Uterus (tissue), 4 donors: ENCODE measurements around the gene MSANTD1. TPM values are rescaled to one million over a fixed set of nuclear protein-coding genes. Genes with fewer than 3 reads are reported as not detected.

Source experiments
- DNase-seq, 2 donors: peaks; one replicate each; pipeline ENCODE4 v3.0.0-alpha.2; 2019 to 2020
- H3K27ac ChIP-seq, 2 donors: fragments of 200-600 bp; sonication (generic); 1 replicate in 1 of 2; 2 replicates in 1 of 2; pipeline ENCODE4 v1.5.1; 2016 to 2018
- H3K27me3 ChIP-seq, 2 donors: fragments of 200-600 bp; sonication (generic); one replicate each; pipeline ENCODE4 v1.5.1; 2018 to 2019; ENCODE audit warnings: control low read depth in 1 of 2
- H3K36me3 ChIP-seq, 2 donors: fragments of 200-600 bp; sonication (generic); one replicate each; pipeline ENCODE4 v1.5.1; 2019; ENCODE audit warnings: control low read depth in 1 of 2
- H3K4me1 ChIP-seq, 2 donors: fragments of 200-600 bp; sonication (generic); one replicate each; pipeline ENCODE4 v1.5.1; 2018 to 2019; ENCODE audit warnings: control low read depth in 1 of 2
- H3K4me3 ChIP-seq, 2 donors: fragments of 200-600 bp; sonication (generic); 1 replicate in 1 of 2; 2 replicates in 1 of 2; pipeline ENCODE4 v1.5.1; 2018 to 2019; ENCODE audit warnings: mild to moderate bottlenecking in 1 of 2
- H3K9me3 ChIP-seq, 2 donors: fragments of 200-600 bp; sonication (generic); one replicate each; pipeline ENCODE4 v1.5.1; 2019; ENCODE audit warnings: control low read depth in 1 of 2
- CTCF ChIP-seq, 4 experiments: fragments of 200-600 bp in 2 of 4; fragments of 450-650 bp in 2 of 4; sonication (generic) in 2 of 4; IDR thresholded peaks; one replicate each; pipeline ENCODE4 v1.5.1; 2016 to 2019; ENCODE audit warnings: antibody characterized with exemption in 4 of 4, mild to moderate bottlenecking in 2 of 4, moderate library complexity in 1 of 4
- POLR2A ChIP-seq, 2 donors: fragments of 450-650 bp; IDR thresholded peaks; one replicate each; pipeline ENCODE4 v1.6.1; 2016; ENCODE audit warnings: antibody characterized with exemption in 2 of 2, mild to moderate bottlenecking in 1 of 2, moderate library complexity in 1 of 2
- intact Hi-C: fragments of 100-400 bp; cut with DNase I; formaldehyde crosslinking; loops from one replicate; pipeline ENCODE4 v1.15.1; 2023; ENCODE audit warnings: low total_unique reads
- total RNA-seq, 4 donors: library from RNA; depleted of rRNA in 3 of 4; stranded (reverse); fragments of >200 nt in 3 of 4; gene quantifications; one replicate each; pipeline versions ENCODE4 v1.1.0 to v1.2.4, GENCODE V29; 2014 to 2023
- donor health status: DM: yes; HTN: yes; CAD: no.

The MSANTD1 gene
- total RNA-seq, 4 donors from 2014 or later: 1.3 to 3.3 (median 2.1) TPM; not detected in 1

DNA sequence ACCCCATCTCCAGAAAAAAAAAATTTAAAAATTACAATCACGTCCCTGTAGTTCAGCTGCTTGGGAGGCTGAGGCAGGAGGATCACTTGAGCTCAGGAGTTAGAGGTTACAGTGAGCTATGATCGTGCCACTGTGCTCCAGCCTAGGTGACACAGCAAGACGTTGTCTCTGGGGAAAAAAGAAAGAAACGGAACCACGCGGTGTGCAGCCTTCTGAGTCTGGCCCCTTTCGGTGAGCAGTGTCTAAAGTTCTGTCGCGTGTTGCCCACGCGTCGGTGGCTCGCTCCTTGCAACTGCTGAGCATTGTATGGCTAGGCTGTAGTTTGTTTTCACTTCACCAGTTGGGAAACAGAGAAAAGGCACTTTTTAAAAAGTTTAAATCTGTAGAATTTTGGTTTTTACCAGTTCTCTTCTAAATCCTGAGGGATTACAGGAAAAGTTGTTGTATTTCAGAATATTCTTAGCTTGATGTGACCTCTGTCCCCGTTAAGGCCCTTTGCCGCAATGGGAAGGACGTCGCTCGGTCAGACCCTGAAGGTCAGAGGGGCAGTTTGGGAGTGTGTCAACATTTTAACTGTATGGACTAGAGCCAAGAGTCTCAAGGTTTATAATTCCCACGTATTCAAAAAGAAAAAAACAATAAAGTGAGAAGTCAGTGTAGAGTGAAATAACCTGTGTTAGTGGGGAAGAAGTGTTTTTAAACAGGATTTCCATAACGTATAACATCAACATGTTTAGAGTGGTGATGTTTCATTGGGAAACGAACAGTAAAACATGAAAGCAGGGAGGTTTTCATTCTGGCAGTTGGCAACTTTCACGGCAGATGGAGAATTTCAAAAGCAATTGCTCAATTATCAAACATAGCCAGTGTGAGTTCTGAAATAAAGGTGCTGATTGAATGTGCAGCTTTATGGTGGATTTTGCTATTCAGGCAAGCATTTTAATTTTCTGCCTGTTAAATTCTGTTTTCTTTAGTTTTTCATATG is 45.8 kb upstream of the MSANTD1 start:
- Histone ChIP-seq H3K36me3 (no peaks in the 10 kb centered on the region), H3K4me1 (no peaks in the 10 kb centered on the region), H3K4me3 (no peak overlapping the region), H3K27me3 (no peaks in the 10 kb centered on the region), H3K27ac (peak overlapping the region; percentile 61 to 75), H3K9me3 (no peaks in the 10 kb centered on the region)
- intact Hi-C loops: no loop called here
- TF ChIP-seq POLR2A (IDR thresholded peaks at IDR 0.05) (no peak), CTCF (IDR thresholded peaks at IDR 0.05) (no peak)
- peak; percentile 36 to 42 for DNase-seq

DNA sequence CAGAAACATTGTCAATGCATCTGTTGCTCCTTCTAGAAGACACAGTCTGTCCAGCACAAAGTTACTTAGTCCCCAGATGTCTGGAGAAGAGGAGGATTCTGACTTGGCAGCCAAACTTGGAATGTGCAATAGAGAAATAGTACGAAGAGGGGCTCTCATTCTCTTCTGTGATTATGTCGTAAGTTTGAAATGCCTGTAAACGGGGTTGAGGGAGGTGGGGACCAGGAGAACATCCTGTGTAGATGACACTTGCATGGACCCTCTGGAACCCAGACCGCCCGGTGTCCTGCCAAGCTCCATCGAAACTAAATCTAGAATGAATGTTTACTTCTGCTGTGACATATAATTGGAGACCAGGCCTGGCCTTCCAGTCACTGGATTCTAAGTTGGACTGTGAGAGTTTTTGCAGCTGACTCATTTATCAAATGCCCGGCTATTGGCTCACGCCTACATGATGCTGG is 45.0 kb upstream of the MSANTD1 start:
- Histone ChIP-seq H3K36me3 (no peaks in the 10 kb centered on the region), H3K27me3 (no peaks in the 10 kb centered on the region), H3K4me3 (no peak overlapping the region), H3K4me1 (no peaks in the 10 kb centered on the region), H3K9me3 (no peaks in the 10 kb centered on the region), H3K27ac (peak overlapping the region; percentile 61 to 75)
- TF ChIP-seq CTCF (IDR thresholded peaks at IDR 0.05) (no peak), POLR2A (IDR thresholded peaks at IDR 0.05) (no peak)
- intact Hi-C loops: no loop called here
- DNase-seq: peak; percentile 57 to 74

- Histone ChIP-seq H3K27me3 (no peaks in the 10 kb centered on the region), H3K4me1 (no peaks in the 10 kb centered on the region), H3K36me3 (no peaks in the 10 kb centered on the region), H3K9me3 (no peaks in the 10 kb centered on the region), H3K27ac (no peak overlapping the region), H3K4me3 (no peak overlapping the region)
- intact Hi-C loops: no loop called here
- TF ChIP-seq CTCF (IDR thresholded peaks at IDR 0.05): no peak
- no peak for TF ChIP-seq POLR2A (IDR thresholded peaks at IDR 0.05)
- DNase-seq: no peak
Measured at GRCh38 chr4:3205995-3206394, 43.0 kb upstream of the MSANTD1 start.

- TF ChIP-seq POLR2A (IDR thresholded peaks at IDR 0.05): no peak
- TF ChIP-seq CTCF (IDR thresholded peaks at IDR 0.05): no peak
- DNase-seq: no peak
- Histone ChIP-seq H3K4me3 (no peak overlapping the region), H3K36me3 (no peaks in the 10 kb centered on the region), H3K9me3 (no peaks in the 10 kb centered on the region), H3K27ac (no peak overlapping the region), H3K27me3 (no peaks in the 10 kb centered on the region), H3K4me1 (no peaks in the 10 kb centered on the region)
- intact Hi-C loops: no loop called here
Measured at GRCh38 chr4:3206439-3207100, 42.4 kb upstream of the MSANTD1 start.
